HepG2 (cell line): ENCODE measurements around the gene RHBDL1. TPM values are rescaled to one million over a fixed set of nuclear protein-coding genes. Genes with fewer than 3 reads are reported as not detected.

Source experiments
- ARHGAP35 ChIP-seq: sonication (generic); formaldehyde crosslinking; IDR thresholded peaks from 2 replicates; pipeline ENCODE4 v1.9.0; 2022; ENCODE audit warnings: mild to moderate bottlenecking, inconsistent platforms, moderate library complexity, missing genetic modification reagents, borderline replicate concordance
- ATAD3A ChIP-seq: sonication (generic); formaldehyde crosslinking; IDR thresholded peaks from 2 replicates; pipeline ENCODE4 v1.4.0; 2020; ENCODE audit warnings: missing genetic modification reagents
- CHD4 ChIP-seq: fragments of 200-600 bp; sonication (generic); IDR thresholded peaks from 2 replicates; pipeline ENCODE4 v1.7.0; 2017; ENCODE audit warnings: mild to moderate bottlenecking, low read length, borderline replicate concordance
- GATAD2A ChIP-seq: IDR thresholded peaks from 2 replicates; pipeline ENCODE4 v1.6.1; 2016
- GTF3A ChIP-seq: sonication (generic); formaldehyde crosslinking; conservative IDR thresholded peaks from 2 replicates; pipeline ENCODE4 v1.4.0; 2020; ENCODE audit warnings: mild to moderate bottlenecking, missing genetic modification reagents
- JUN ChIP-seq: sonication (generic); formaldehyde crosslinking; IDR thresholded peaks from 2 replicates; pipeline ENCODE4 v1.4.0; 2020; ENCODE audit warnings: mild to moderate bottlenecking, missing genetic modification reagents
- KAT2B ChIP-seq: fragments of 150-350 bp; IDR thresholded peaks from 2 replicates; pipeline ENCODE4 v1.6.1; 2014; ENCODE audit warnings: low read depth, low read length, borderline replicate concordance
- MAZ ChIP-seq, 2 experiments: sonication (generic) in 1 of 2; formaldehyde crosslinking in 1 of 2; IDR thresholded peaks; 2 replicates each; pipeline versions ENCODE4 v1.5.0 to v1.6.1; 2012 to 2020; ENCODE audit warnings: low read depth in 2 of 2, mild to moderate bottlenecking in 2 of 2, borderline replicate concordance in 1 of 2, improper control_type of control experiment in 1 of 2, low read length in 1 of 2, missing genetic modification reagents in 1 of 2, moderate library complexity in 1 of 2
- MTF2 ChIP-seq: sonication (generic); formaldehyde crosslinking; IDR thresholded peaks from 2 replicates; pipeline ENCODE4 v1.5.0; 2020; ENCODE audit warnings: missing genetic modification reagents, borderline replicate concordance
- NFE2 ChIP-seq: sonication (generic); formaldehyde crosslinking; IDR thresholded peaks from 2 replicates; pipeline ENCODE4 v1.4.0; 2020; ENCODE audit warnings: missing genetic modification reagents
- NFKBIZ ChIP-seq: IDR thresholded peaks from 2 replicates; pipeline ENCODE4 v1.6.1; 2018; ENCODE audit warnings: missing genetic modification reagents, missing compliant biosample characterization
- NR3C1 ChIP-seq: sonication (generic); formaldehyde crosslinking; IDR thresholded peaks from 2 replicates; pipeline ENCODE4 v1.4.0; 2020; ENCODE audit warnings: missing genetic modification reagents
- RELA ChIP-seq: sonication (generic); formaldehyde crosslinking; IDR thresholded peaks from 2 replicates; pipeline ENCODE4 v1.4.0; 2020; ENCODE audit warnings: missing genetic modification reagents
- SIX1 ChIP-seq: sonication (generic); formaldehyde crosslinking; IDR thresholded peaks from 2 replicates; pipeline ENCODE4 v1.4.0; 2020; ENCODE audit warnings: missing genetic modification reagents, borderline replicate concordance
- SMAD3 ChIP-seq: sonication (generic); formaldehyde crosslinking; IDR thresholded peaks from 2 replicates; pipeline ENCODE4 v1.4.0; 2020; ENCODE audit warnings: missing genetic modification reagents
- SNAPC2 ChIP-seq: sonication (generic); formaldehyde crosslinking; IDR thresholded peaks from 2 replicates; pipeline ENCODE4 v1.8.1; 2022; ENCODE audit warnings: mild to moderate bottlenecking, missing genetic modification reagents
- SOX5 ChIP-seq: IDR thresholded peaks from 2 replicates; pipeline ENCODE4 v1.6.1; 2016; ENCODE audit warnings: borderline replicate concordance
- STAT6 ChIP-seq: sonication (generic); formaldehyde crosslinking; IDR thresholded peaks from 2 replicates; pipeline ENCODE4 v1.4.0; 2020; ENCODE audit warnings: missing genetic modification reagents, mild to moderate bottlenecking, borderline replicate concordance
- ZNF180 ChIP-seq: sonication (generic); formaldehyde crosslinking; IDR thresholded peaks from 2 replicates; pipeline ENCODE4 v1.4.0; 2020; ENCODE audit warnings: low read depth, missing genetic modification reagents, borderline replicate concordance
- ZNF354B ChIP-seq: sonication (generic); formaldehyde crosslinking; IDR thresholded peaks from 2 replicates; pipeline ENCODE4 v1.8.0; 2022; ENCODE audit warnings: mild to moderate bottlenecking, missing genetic modification reagents
- ZNF574 ChIP-seq: sonication (generic); formaldehyde crosslinking; IDR thresholded peaks from 2 replicates; pipeline ENCODE4 v1.4.0; 2020; ENCODE audit warnings: missing genetic modification reagents
- ZNF672 ChIP-seq: sonication (generic); formaldehyde crosslinking; IDR thresholded peaks from 2 replicates; pipeline ENCODE4 v1.8.1; 2022; ENCODE audit warnings: missing genetic modification reagents
- ZNF713 ChIP-seq: sonication (generic); formaldehyde crosslinking; IDR thresholded peaks from 2 replicates; pipeline ENCODE4 v1.4.0; 2020; ENCODE audit warnings: mild to moderate bottlenecking, missing genetic modification reagents
- polyA plus RNA-seq, 8 experiments: library from polyadenylated mRNA; depleted of rRNA in 3 of 8; stranded (reverse) in 7 of 8; unstranded in 1 of 8; fragments of >200 nt; fragmentation: Illumina TruSeq in 4 of 8; extraction: Trizol in 4 of 8; gene quantifications; 2 replicates each; pipeline versions ENCODE4 v1.2.1 to v1.2.3, GENCODE V29; 2011 to 2016; ENCODE audit warnings: low read depth in 4 of 8, missing spikeins in 1 of 8, mixed read lengths in 1 of 8; ENCODE audit not compliant: insufficient read depth in 1 of 8
- total RNA-seq, 5 experiments: library from RNA; depleted of rRNA; stranded (reverse); fragments of >200 nt; fragmentation: Illumina TruSeq; extraction: Trizol; gene quantifications; 2 replicates each; pipeline ENCODE4 v1.2.3, GENCODE V29; 2016; ENCODE audit warnings: low read depth in 1 of 5
- TF ChIP-seq, protein P1 (sequence below): sonication (generic); formaldehyde crosslinking; IDR thresholded peaks from 2 replicates; pipeline ENCODE4 v1.4.0; 2020; ENCODE audit warnings: missing genetic modification reagents

RHBDL1 gene
- total and polyA plus RNA-seq, 2 of the 13 experiments (the other 11 are each of a cell fraction or from before 2014, with no cell fraction given), result 1.8 to 3.8 TPM

DNA sequence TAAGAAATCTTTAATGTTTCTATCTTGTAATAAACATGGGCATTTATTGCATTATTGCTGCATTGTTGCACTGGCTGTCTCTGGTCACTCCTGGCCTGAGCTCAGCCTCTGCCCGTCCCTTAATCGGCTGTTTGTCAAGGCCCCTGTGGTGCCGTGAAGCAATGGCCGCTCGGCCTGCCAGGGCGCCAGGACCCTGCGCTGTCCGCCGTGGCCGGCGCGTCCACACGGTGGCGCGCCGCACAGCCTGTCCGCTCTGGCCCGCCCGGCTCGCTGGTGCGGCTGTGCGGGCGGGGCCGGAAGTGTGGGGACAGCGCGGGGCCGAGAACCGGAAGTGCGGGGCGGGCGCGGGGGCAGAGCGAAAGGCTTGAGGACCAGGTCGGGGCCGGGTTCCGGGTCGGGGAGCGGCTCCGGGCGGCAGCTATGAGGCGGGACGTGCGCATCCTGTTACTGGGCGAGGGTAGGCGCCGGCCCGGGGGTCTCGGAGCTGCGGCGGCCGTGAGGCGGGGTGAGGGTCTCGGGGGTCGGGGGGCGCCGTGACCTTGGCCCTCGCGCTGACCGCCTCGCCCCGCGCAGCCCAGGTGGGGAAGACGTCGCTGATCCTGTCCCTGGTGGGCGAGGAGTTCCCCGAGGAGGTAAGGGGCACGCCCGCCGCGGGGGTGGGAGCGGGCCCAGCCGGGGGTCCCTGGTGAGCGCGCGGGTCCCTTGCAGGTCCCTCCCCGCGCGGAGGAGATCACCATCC is 7.5 kb upstream of the RHBDL1 start, which contains the start of gene RHOT2 (continued):
- TF ChIP-seq ARHGAP35 (CRISPR knock-in tag) (no peak), ZNF713 (CRISPR knock-in tag) (peak; percentile 96; the same call in 1 of the 2 replicates), JUN (CRISPR knock-in tag) (no peak), GATAD2A (CRISPR knock-in tag) (peak; percentile 34; the same call in 1 of the 2 replicates), SNAPC2 (CRISPR knock-in tag) (no peak), ZNF574 (CRISPR knock-in tag) (peak; percentile 100), CHD4 (no peak), NR3C1 (CRISPR knock-in tag) (no peak), ATAD3A (no peak), GTF3A (CRISPR knock-in tag) (no peak), ZNF180 (no peak), STAT6 (CRISPR knock-in tag) (no peak), SIX1 (CRISPR knock-in tag) (0 out of 2 replicates have a peak, but pooled peaks have one; percentile 30), ZNF354B (CRISPR knock-in tag) (no peak), MTF2 (CRISPR knock-in tag) (no peak), SMAD3 (no peak), KAT2B (no peak), NFKBIZ (CRISPR knock-in tag) (no peak), MAZ (IDR thresholded peaks at IDR 0.05; ENCODE audit: borderline replicate concordance, low read depth, low read length) (peak; percentile 95), MAZ (CRISPR knock-in tag; IDR thresholded peaks at IDR 0.05; ENCODE audit: low read depth) (peak; percentile 99), ZNF672 (CRISPR knock-in tag) (no peak), SOX5 (CRISPR knock-in tag) (peak; percentile 48; the same call in 1 of the 2 replicates), RELA (CRISPR knock-in tag) (peak; percentile 94), NFE2 (CRISPR knock-in tag) (no peak)
- TF ChIP-seq, protein P1, sequence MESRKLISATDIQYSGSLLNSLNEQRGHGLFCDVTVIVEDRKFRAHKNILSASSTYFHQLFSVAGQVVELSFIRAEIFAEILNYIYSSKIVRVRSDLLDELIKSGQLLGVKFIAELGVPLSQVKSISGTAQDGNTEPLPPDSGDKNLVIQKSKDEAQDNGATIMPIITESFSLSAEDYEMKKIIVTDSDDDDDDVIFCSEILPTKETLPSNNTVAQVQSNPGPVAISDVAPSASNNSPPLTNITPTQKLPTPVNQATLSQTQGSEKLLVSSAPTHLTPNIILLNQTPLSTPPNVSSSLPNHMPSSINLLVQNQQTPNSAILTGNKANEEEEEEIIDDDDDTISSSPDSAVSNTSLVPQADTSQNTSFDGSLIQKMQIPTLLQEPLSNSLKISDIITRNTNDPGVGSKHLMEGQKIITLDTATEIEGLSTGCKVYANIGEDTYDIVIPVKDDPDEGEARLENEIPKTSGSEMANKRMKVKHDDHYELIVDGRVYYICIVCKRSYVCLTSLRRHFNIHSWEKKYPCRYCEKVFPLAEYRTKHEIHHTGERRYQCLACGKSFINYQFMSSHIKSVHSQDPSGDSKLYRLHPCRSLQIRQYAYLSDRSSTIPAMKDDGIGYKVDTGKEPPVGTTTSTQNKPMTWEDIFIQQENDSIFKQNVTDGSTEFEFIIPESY (CRISPR knock-in tag), result peak; percentile 76
